ENCODE data around the gene RBM47. TPM values are rescaled to one million over a fixed set of nuclear protein-coding genes. Genes with fewer than 3 reads are reported as not detected.

Gene RBM47
- total and polyA plus RNA-seq, 9 of the 15 experiments (the other 6 are each of a cell fraction or from before 2014, with no cell fraction given), result 1.4 to 6.4 (median 3.3) TPM

DNA sequence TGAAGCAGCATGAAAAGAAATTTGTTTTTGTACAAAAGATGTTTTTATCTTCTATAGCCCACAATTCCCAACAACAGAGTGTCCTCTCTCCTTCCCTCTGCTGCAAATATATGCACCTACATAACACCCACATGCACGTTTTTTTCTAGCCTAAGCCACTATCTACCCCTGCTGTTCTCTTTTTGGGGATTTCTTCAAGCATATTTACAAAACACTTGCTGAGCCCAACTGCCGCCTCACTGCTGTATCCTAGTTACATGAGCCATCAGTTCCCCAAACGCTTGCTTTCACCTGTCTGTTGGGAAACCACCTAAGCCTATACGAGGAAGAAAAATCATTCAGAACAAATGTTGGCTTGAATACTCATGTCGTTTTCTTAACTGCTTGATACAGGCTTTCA lies 167.3 kb downstream of the RBM47 start:
- H2AFZ ChIP-seq (ENCODE audit: low read depth, low read length), result no peak overlapping the region
- no peak overlapping the region for H3K9ac ChIP-seq (ENCODE audit: insufficient read depth in 1 of 2, low read depth in 2 of 2, low read length in 2 of 2)
- no peaks in the 10 kb centered on the region for H3K9me3 ChIP-seq (replicated peaks; ENCODE audit: control insufficient read depth, insufficient read depth, low read depth, low read length)
- H4K20me1 ChIP-seq (replicated peaks; ENCODE audit: control insufficient read depth, insufficient read depth, low read length), result no peaks in the 10 kb centered on the region
- no peak overlapping the region for H3K27ac ChIP-seq (ENCODE audit: extremely low read depth, low read depth, low read length)
- no TSS peak for BruUV-seq (replicated peaks)
- no peak for ATAC-seq
- FAIRE-seq, result no peak
- in situ Hi-C loops (cut with MboI) (no loop called here), intact Hi-C loops (cut with micrococcal nuclease) (no loop called here)
- WGBS (ENCODE audit: insufficient coverage, low coverage, missing lambda C conversion rate), result 31% methylated on average over 5 of the region's 5 CpGs
- no peaks in the 10 kb centered on the region for H3K79me2 ChIP-seq (ENCODE audit: control insufficient read depth, insufficient read depth, low read length)
- no peaks in the 10 kb centered on the region for H3K4me1 ChIP-seq (replicated peaks in 1 of 2; ENCODE audit: control insufficient read depth in 2 of 2, insufficient read depth in 2 of 2, low read length in 2 of 2)
- no peak overlapping the region for H3K4me2 ChIP-seq (ENCODE audit: insufficient read depth, low read length)
- no peak for DNase-seq (ENCODE audit: extremely low read depth in 1 of 4, low spot score in 3 of 4)
- H3K4me3 ChIP-seq, result no peak overlapping the region
- TF ChIP-seq JUN (IDR thresholded peaks at IDR 0.05; ENCODE audit: borderline replicate concordance, low read depth, low read length) (no peak), JUN (CRISPR knock-in tag; IDR thresholded peaks at IDR 0.05; ENCODE audit: borderline replicate concordance) (no peak), TAL1 (IDR thresholded peaks at IDR 0.05) (no peak), ZNF444 (CRISPR knock-in tag; IDR thresholded peaks at IDR 0.05) (no peak), LARP7 (IDR thresholded peaks at IDR 0.05) (no peak), ZNF717 (CRISPR knock-in tag; IDR thresholded peaks at IDR 0.05) (no peak), SOX6 (IDR thresholded peaks at IDR 0.05) (no peak), MBD2 (IDR thresholded peaks at IDR 0.05; ENCODE audit: borderline replicate concordance, low read depth) (no peak)
- TF ChIP-seq, protein P1, sequence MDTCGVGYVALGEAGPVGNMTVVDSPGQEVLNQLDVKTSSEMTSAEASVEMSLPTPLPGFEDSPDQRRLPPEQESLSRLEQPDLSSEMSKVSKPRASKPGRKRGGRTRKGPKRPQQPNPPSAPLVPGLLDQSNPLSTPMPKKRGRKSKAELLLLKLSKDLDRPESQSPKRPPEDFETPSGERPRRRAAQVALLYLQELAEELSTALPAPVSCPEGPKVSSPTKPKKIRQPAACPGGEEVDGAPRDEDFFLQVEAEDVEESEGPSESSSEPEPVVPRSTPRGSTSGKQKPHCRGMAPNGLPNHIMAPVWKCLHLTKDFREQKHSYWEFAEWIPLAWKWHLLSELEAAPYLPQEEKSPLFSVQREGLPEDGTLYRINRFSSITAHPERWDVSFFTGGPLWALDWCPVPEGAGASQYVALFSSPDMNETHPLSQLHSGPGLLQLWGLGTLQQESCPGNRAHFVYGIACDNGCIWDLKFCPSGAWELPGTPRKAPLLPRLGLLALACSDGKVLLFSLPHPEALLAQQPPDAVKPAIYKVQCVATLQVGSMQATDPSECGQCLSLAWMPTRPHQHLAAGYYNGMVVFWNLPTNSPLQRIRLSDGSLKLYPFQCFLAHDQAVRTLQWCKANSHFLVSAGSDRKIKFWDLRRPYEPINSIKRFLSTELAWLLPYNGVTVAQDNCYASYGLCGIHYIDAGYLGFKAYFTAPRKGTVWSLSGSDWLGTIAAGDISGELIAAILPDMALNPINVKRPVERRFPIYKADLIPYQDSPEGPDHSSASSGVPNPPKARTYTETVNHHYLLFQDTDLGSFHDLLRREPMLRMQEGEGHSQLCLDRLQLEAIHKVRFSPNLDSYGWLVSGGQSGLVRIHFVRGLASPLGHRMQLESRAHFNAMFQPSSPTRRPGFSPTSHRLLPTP (IDR thresholded peaks at IDR 0.05; ENCODE audit: borderline replicate concordance, extremely low read depth, insufficient read length), result no peak
- H3K9me1 ChIP-seq (ENCODE audit: control insufficient read depth, insufficient read depth, low read length), result no peaks in the 10 kb centered on the region
- ChIA-PET POLR2A (no interaction called here), CTCF (ENCODE audit: low intra/inter-chr PET ratio) (no interaction called here)
- no peaks in the 10 kb centered on the region for H3K27me3 ChIP-seq (ENCODE audit: control insufficient read depth in 2 of 2, insufficient read depth in 2 of 2, low read length in 2 of 2)
- H3K36me3 ChIP-seq (ENCODE audit: control insufficient read depth, insufficient read depth, low read length), result no peaks in the 10 kb centered on the region
